ENCODE data around the gene CERKL.

GRCh38 chr2:181613241-181613640 is 43.7 kb downstream of the CERKL start:
- TF ChIP-seq, protein P1, sequence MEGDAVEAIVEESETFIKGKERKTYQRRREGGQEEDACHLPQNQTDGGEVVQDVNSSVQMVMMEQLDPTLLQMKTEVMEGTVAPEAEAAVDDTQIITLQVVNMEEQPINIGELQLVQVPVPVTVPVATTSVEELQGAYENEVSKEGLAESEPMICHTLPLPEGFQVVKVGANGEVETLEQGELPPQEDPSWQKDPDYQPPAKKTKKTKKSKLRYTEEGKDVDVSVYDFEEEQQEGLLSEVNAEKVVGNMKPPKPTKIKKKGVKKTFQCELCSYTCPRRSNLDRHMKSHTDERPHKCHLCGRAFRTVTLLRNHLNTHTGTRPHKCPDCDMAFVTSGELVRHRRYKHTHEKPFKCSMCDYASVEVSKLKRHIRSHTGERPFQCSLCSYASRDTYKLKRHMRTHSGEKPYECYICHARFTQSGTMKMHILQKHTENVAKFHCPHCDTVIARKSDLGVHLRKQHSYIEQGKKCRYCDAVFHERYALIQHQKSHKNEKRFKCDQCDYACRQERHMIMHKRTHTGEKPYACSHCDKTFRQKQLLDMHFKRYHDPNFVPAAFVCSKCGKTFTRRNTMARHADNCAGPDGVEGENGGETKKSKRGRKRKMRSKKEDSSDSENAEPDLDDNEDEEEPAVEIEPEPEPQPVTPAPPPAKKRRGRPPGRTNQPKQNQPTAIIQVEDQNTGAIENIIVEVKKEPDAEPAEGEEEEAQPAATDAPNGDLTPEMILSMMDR (conservative IDR thresholded peaks at IDR 0.05; ENCODE audit: low read length) = no peak
- no peak for TF ChIP-seq EZH2phosphoT487 (IDR thresholded peaks at IDR 0.05; ENCODE audit: borderline replicate concordance, low read depth, low read length)
